A549 (cell line): ENCODE results near the gene SV2C. TPM values are rescaled to one million over a fixed set of nuclear protein-coding genes. Genes with fewer than 3 reads are reported as not detected.

Experiments used
- ATAC-seq, 2 experiments: fragments of 200-7000 bp in 1 of 2; fragments of >200 bp in 1 of 2; cut with Nextera tagmentation in 1 of 2; cut with Tn5 transposase in 1 of 2; 3 replicates each; pipeline versions ENCODE4 v1.8.0 to v1.9.1; 2018 to 2020; ENCODE audit warnings: mild to moderate bottlenecking in 1 of 2, moderate library complexity in 1 of 2
- CTCF ChIA-PET: fragments of 300-600 bp; sonication (Branson Sonifier 250); formaldehyde crosslinking; extraction: SDS; loops from one replicate; lab custom pipeline; 2021; ENCODE audit warnings: antibody characterized with exemption, inconsistent platforms; lab: Yijun Ruan, JAX
- POLR2A ChIA-PET: fragments of 350-600 bp; formaldehyde crosslinking; extraction: SDS; loops from one replicate; lab custom pipeline; 2021; ENCODE audit warnings: antibody characterized with exemption, inconsistent platforms; lab: Yijun Ruan, JAX
- DNase-seq, 2 experiments: peaks; one replicate each; pipeline versions ENCODE4 v3.0.0 to v3.0.0-alpha.2; 2011 to 2016; ENCODE audit warnings: low read depth in 1 of 2, low spot score in 1 of 2
- FAIRE-seq: peaks from 2 replicates; lab custom pipeline; 2011; peaks lifted over from hg19 to GRCh38; lab: Jason Lieb, UNC
- H3K27ac ChIP-seq, 2 experiments: fragments of >200 bp; sonication (Bioruptor Twin); formaldehyde crosslinking; 3 replicates each; pipeline ENCODE4 v1.5.1; 2016 to 2017
- H3K4me1 ChIP-seq: fragments of >200 bp; sonication (Bioruptor Twin); formaldehyde crosslinking; 3 replicates; pipeline ENCODE4 v1.6.1; 2016
- H3K4me2 ChIP-seq: fragments of >200 bp; sonication (Bioruptor Twin); formaldehyde crosslinking; 3 replicates; pipeline ENCODE4 v1.6.1; 2016
- H3K4me3 ChIP-seq: fragments of >200 bp; sonication (Bioruptor Twin); formaldehyde crosslinking; 3 replicates; pipeline ENCODE4 v1.5.1; 2016
- H3K9me3 ChIP-seq: fragments of >200 bp; sonication (Bioruptor Twin); formaldehyde crosslinking; 3 replicates; pipeline ENCODE4 v1.6.1; 2016
- CBX2 ChIP-seq: fragments of 200-600 bp; sonication (generic); IDR thresholded peaks from 2 replicates; pipeline ENCODE4 v1.6.1; 2016; ENCODE audit warnings: low read depth, mild to moderate bottlenecking, borderline replicate concordance
- CEBPB ChIP-seq, 2 experiments: fragments of >200 bp in 1 of 2; sonication (Bioruptor Twin) in 1 of 2; formaldehyde crosslinking in 1 of 2; IDR thresholded peaks; 2 replicates each; pipeline ENCODE4 v1.6.1; 2012 to 2016
- CHD4 ChIP-seq: fragments of 200-600 bp; sonication (generic); IDR thresholded peaks from 2 replicates; pipeline ENCODE4 v1.6.1; 2016; ENCODE audit warnings: antibody characterized with exemption, mild to moderate bottlenecking, borderline replicate concordance
- CTCF ChIP-seq: fragments of >200 bp; sonication (Bioruptor Twin); formaldehyde crosslinking; IDR thresholded peaks from 3 replicates; pipeline ENCODE4 v1.5.1; 2016
- EHF ChIP-seq: fragments of 250-450 bp; sonication (Bioruptor Pico); IDR thresholded peaks from 2 replicates; pipeline ENCODE4 v1.5.0; 2020; ENCODE audit warnings: mild to moderate bottlenecking
- ELK1 ChIP-seq: fragments of 150-350 bp; IDR thresholded peaks from 2 replicates; pipeline ENCODE4 v1.6.1; 2014; ENCODE audit warnings: low read depth, mild to moderate bottlenecking, low read length
- ESRRA ChIP-seq: fragments of 150-350 bp; IDR thresholded peaks from 2 replicates; pipeline ENCODE4 v1.6.1; 2014; ENCODE audit warnings: mild to moderate bottlenecking, low read length, borderline replicate concordance
- GATA3 ChIP-seq: IDR thresholded peaks from 2 replicates; pipeline ENCODE4 v1.6.1; 2012; ENCODE audit warnings: borderline replicate concordance
- HDAC2 ChIP-seq: fragments of 200-600 bp; sonication (generic); IDR thresholded peaks from 2 replicates; pipeline ENCODE4 v1.6.1; 2016
- HES2 ChIP-seq: fragments of >200 bp; sonication (Bioruptor Twin); formaldehyde crosslinking; IDR thresholded peaks from 2 replicates; pipeline ENCODE4 v1.6.1; 2016
- JUN ChIP-seq, 2 experiments: fragments of >200 bp; sonication (Bioruptor Twin); formaldehyde crosslinking; IDR thresholded peaks; 2 replicates in 1 of 2; 3 replicates in 1 of 2; pipeline ENCODE4 v1.6.1; 2016 to 2017
- JUNB ChIP-seq: fragments of >200 bp; sonication (Bioruptor Twin); formaldehyde crosslinking; IDR thresholded peaks from 2 replicates; pipeline ENCODE4 v1.6.1; 2016
- MAZ ChIP-seq: fragments of 150-350 bp; IDR thresholded peaks from 2 replicates; pipeline ENCODE4 v1.6.1; 2014; ENCODE audit warnings: antibody characterized with exemption, low read depth, low read length, borderline replicate concordance
- NPAS2 ChIP-seq: fragments of 250-450 bp; sonication (Bioruptor Pico); IDR thresholded peaks from 2 replicates; pipeline ENCODE4 v1.8.0; 2022; ENCODE audit warnings: mild to moderate bottlenecking, moderate library complexity, borderline replicate concordance
- NR3C1 ChIP-seq: fragments of >200 bp; sonication (Bioruptor Twin); formaldehyde crosslinking; IDR thresholded peaks from 3 replicates; pipeline ENCODE4 v1.6.1; 2017
- PHF8 ChIP-seq: fragments of 200-600 bp; sonication (generic); IDR thresholded peaks from 2 replicates; pipeline ENCODE4 v1.6.1; 2016; ENCODE audit warnings: low read depth, mild to moderate bottlenecking, antibody characterized with exemption, moderate library complexity, borderline replicate concordance
- POLR2A ChIP-seq: IDR thresholded peaks from 2 replicates; pipeline ENCODE4 v1.6.1; 2012; ENCODE audit warnings: mild to moderate bottlenecking, low read length
- RCOR1 ChIP-seq: fragments of 150-350 bp; IDR thresholded peaks from 2 replicates; pipeline ENCODE4 v1.6.1; 2014; ENCODE audit warnings: antibody characterized with exemption, low read length, low read depth
- RNF2 ChIP-seq: fragments of 200-600 bp; sonication (generic); IDR thresholded peaks from 2 replicates; pipeline ENCODE4 v1.6.1; 2016; ENCODE audit warnings: low read depth, mild to moderate bottlenecking, antibody characterized with exemption, moderate library complexity, borderline replicate concordance
- SMC3 ChIP-seq: fragments of >200 bp; sonication (Bioruptor Twin); formaldehyde crosslinking; IDR thresholded peaks from 3 replicates; pipeline ENCODE4 v1.6.1; 2018; ENCODE audit warnings: inconsistent platforms
- SREBF2 ChIP-seq: fragments of 450-650 bp; IDR thresholded peaks from 2 replicates; pipeline ENCODE4 v1.6.1; 2014; ENCODE audit warnings: mild to moderate bottlenecking, moderate library complexity
- USF2 ChIP-seq: fragments of 450-650 bp; IDR thresholded peaks from 2 replicates; pipeline ENCODE4 v1.6.1; 2014; ENCODE audit warnings: antibody characterized with exemption
- ZC3H11A ChIP-seq: fragments of 450-650 bp; IDR thresholded peaks from 2 replicates; pipeline ENCODE4 v1.6.1; 2014; ENCODE audit warnings: antibody characterized with exemption, mild to moderate bottlenecking
- ZNF302 ChIP-seq: fragments of 250-450 bp; sonication (Bioruptor Pico); IDR thresholded peaks from 2 replicates; pipeline ENCODE4 v1.9.0; 2021; ENCODE audit warnings: inconsistent platforms, mild to moderate bottlenecking, moderate library complexity
- ZSCAN20 ChIP-seq: fragments of 250-450 bp; sonication (Bioruptor Pico); IDR thresholded peaks from 2 replicates; pipeline ENCODE4 v1.8.0; 2022; ENCODE audit warnings: mild to moderate bottlenecking, moderate library complexity
- WGBS: methylation state at CpG from one replicate; pipeline ENCODE4 v1.1.6; 2017; ENCODE audit errors: missing lambda C conversion rate; 5-methylcytosine and 5-hydroxymethylcytosine counted together
- polyA plus RNA-seq, 4 experiments: library from polyadenylated mRNA; depleted of rRNA in 3 of 4; stranded (reverse); fragments of >200 nt; fragmentation: RNase III in 1 of 4; extraction: RNeasy Plus Mini Kit Qiagen cat#74134 plus additional on column Dnase treatment in 1 of 4; gene quantifications; 2 replicates in 3 of 4; 3 replicates in 1 of 4; pipeline ENCODE4 v1.2.3, GENCODE V29; 2011 to 2017

The SV2C gene
- polyA plus RNA-seq, 2 of the 4 experiments (the other 2 are of a cell fraction), result not detected

- no peak for DNase-seq
- H3K4me1 ChIP-seq, result no peaks in the 10 kb centered on the region
- WGBS, result 4% methylated on average over 3 of the region's 3 CpGs
- no peak overlapping the region for H3K27ac ChIP-seq
- TF ChIP-seq CHD4 (no peak), JUNB (no peak), SMC3 (no peak), PHF8 (no peak), RNF2 (no peak), ELK1 (no peak), USF2 (no peak), ZNF302 (no peak), CTCF (no peak), EHF (CRISPR knock-in tag) (no peak), ZC3H11A (no peak), NR3C1 (no peak), CBX2 (no peak), HES2 (no peak), SREBF2 (no peak), RCOR1 (no peak), MAZ (no peak), CEBPB (IDR thresholded peaks at IDR 0.05) (no peak), JUN (IDR thresholded peaks at IDR 0.05) (no peak)
- FAIRE-seq, result no peak
- no peaks in the 10 kb centered on the region for H3K9me3 ChIP-seq
- ChIA-PET CTCF (interaction anchor here (1.8 kb wide), 1 partner anchor 11 kb away, joined by 5 read pairs; no protein-coding TSS in a partner anchor), POLR2A (no interaction called here)
- ATAC-seq, result no peak
- H3K4me2 ChIP-seq, result no peak overlapping the region
- no peak overlapping the region for H3K4me3 ChIP-seq
Measured at GRCh38 chr5:76245590-76245989, 162.4 kb downstream of the SV2C start.

- FAIRE-seq (no peak), DNase-seq (no peak)
- TF ChIP-seq NPAS2 (CRISPR knock-in tag), result no peak
- no peak for TF ChIP-seq EHF (CRISPR knock-in tag)
- TF ChIP-seq, all 56 proteins: peak for 0
Measured at GRCh38 chr5:76249621-76250020, 166.4 kb downstream of the SV2C start.

GRCh38 chr5:76250463-76250862 lies 167.3 kb downstream of the SV2C start:
- POLR2A ChIA-PET, result no interaction called here
- Histone ChIP-seq H3K4me2 (no peak overlapping the region), H3K4me3 (no peak overlapping the region), H3K27ac (no peak overlapping the region), H3K4me1 (no peaks in the 10 kb centered on the region), H3K9me3 (no peaks in the 10 kb centered on the region)
- no peak for ATAC-seq
- no peak for DNase-seq
- WGBS, result 2% methylated on average over 5 of the region's 5 CpGs
- FAIRE-seq, result no peak
- TF ChIP-seq HDAC2 (no peak), ZSCAN20 (no peak), ESRRA (no peak), GATA3 (no peak), POLR2A (no peak), SREBF2 (no peak)
- CTCF ChIA-PET, result no interaction called here

More at GRCh38 chr5:76249621-76250020, 166.4 kb downstream of the SV2C start:
- Histone ChIP-seq H3K9me3 (no peaks in the 10 kb centered on the region), H3K27ac (no peak overlapping the region), H3K4me3 (no peak overlapping the region), H3K4me1 (no peaks in the 10 kb centered on the region), H3K4me2 (no peak overlapping the region)
- POLR2A ChIA-PET, result no interaction called here
- CTCF ChIA-PET, result interaction anchor here (1.6 kb wide), 1 partner anchor 75 kb away, joined by 4 read pairs; no protein-coding TSS in a partner anchor
- 58% methylated on average over 7 of the region's 7 CpGs for WGBS
- no peak for ATAC-seq
